Measurements from ENCODE around the gene MEGF11.

- TF ChIP-seq CTCF (IDR thresholded peaks at IDR 0.05), result no peak
- TF ChIP-seq POLR2A (IDR thresholded peaks at IDR 0.05), result no peak
Observed at GRCh38 chr15:66078929-66079275, 174.6 kb downstream of the MEGF11 start.
